Smooth muscle cell of bladder (primary cell): ENCODE results near the gene RNF214. TPM values are rescaled to one million over a fixed set of nuclear protein-coding genes. Genes with fewer than 3 reads are reported as not detected.

Experiments
- total RNA-seq: library from RNA; depleted of rRNA; stranded (reverse); fragments of >200 nt; gene quantifications from 2 replicates; pipeline ENCODE4 v1.2.3, GENCODE V29; 2014

RNF214 gene
- total RNA-seq: 6.7 and 7.9 TPM in 2 replicates

GRCh38 chr11:117232092-117232878, at the start of gene RNF214:
Gene RNF214 (plus strand): TSS chr11:117232671. CDS start chr11:117234273, 1,602 bp downstream.

GRCh38 chr11:117199053-117199915, 33.2 kb upstream of the RNF214 start, which contains the start of gene TAGLN:
Gene TAGLN (plus strand): TSS chr11:117199370. CDS start chr11:117203014, 3,644 bp downstream.

GRCh38 chr11:117231842-117232091, 704 bp upstream of the RNF214 start, which contains the start of gene PCSK7:
Gene PCSK7 (minus strand): TSS chr11:117232073. CDS start chr11:117229844, 2,229 bp downstream.

GRCh38 chr11:117290809-117291396, 58.4 kb downstream of the RNF214 start, which contains the start of gene BACE1-AS:
Gene BACE1-AS (plus strand): TSS chr11:117291346.

DNA sequence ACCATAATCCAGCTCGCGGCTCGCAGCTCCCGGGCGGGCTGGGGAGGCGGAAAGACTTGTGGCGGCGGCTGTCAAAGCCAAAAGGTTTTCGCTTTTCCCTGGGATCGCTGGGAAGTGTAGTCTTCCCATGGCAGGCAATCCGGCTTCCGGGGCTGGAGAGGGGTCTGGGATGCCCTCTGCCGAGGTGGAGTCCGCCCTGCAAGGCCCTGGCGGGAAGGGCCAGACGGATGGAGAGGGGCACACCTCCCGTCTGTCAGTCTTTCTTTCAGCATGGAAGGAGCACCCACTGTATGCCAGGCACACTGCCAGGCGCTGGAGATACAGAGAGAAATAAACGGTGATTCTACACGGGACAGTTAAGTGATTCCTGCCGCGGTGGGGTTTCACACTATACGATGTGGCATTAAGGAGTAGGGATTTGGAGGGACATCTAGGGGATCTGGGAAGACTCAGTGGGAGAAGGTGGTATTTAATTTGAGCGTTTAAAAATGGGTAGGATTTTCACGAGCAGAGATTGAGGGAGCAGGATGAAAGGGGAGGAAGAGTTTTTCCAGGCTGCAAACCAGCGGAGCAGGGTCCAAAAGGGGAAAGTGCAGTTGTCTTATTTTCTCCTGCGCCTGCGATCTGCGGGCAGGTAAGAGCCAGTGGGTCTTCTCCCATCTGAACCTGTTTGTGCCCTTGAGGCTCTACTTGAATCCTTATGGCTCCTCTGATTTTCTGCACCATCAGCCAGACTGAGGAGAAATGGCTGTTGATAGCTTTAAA, 83.9 kb downstream of the RNF214 start, which contains the start of gene BACE1:
BACE1 (minus strand) TSS at position 60 of the 765 bp plus-strand sequence. CDS start 461 bp downstream, outside the sequence.

DNA sequence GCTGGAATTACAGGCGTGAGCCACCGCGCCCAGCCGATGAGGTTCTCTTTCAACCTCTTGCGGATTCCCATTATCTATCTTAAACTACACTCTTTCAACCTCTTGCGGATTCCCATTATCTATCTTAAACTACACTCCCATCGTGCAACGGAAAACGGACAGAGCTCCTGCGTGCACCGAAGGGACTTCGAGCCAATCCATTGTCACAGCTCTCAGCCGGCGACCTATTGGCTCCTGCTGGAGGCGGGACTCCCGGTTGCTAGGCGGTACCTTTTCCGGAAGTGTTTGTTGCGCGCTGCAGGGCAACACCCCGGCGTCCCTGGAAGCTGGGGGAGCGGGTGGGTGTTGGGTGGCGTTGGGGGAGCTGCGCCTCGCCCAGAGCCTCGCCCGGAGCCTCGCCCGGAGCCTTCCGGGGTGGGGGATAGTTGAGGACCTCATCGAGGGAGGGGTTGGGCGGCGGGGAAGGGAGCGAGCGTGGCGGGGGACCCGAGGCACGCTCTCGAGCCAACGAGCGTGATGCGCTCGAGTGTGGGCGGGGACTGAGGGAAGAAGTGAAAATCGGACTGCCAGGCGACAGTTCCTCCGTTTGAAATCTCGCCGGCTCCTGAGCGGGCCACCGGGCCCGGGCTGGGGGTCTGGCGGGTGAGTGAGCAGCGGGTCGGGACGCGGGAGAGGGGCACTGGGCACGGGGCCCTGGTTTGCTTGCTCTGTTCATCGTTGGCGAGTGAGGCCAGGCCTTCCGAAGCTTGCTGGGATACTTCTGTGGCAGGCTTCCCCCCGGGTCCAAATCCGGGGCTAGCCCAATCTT, 95.3 kb downstream of the RNF214 start, which contains the start of gene CEP164:
CEP164 (plus strand) TSS at position 288 of the 808 bp plus-strand sequence. CDS start 10,733 bp downstream, outside the sequence.

Other genes starting within 250 kb of the RNF214 start
- 9.0 and 13.2 TPM in 2 replicates for gene SIK3, start 134.2 kb upstream of the RNF214 start, total RNA-seq
- 111 and 136 TPM in 2 replicates for gene PAFAH1B2, start 88.4 kb upstream of the RNF214 start, total RNA-seq
- gene SIDT2, start 53.9 kb upstream of the RNF214 start, total RNA-seq: 21.3 and 25.2 TPM in 2 replicates
- 275 and 541 TPM in 2 replicates for gene TAGLN, start 33.3 kb upstream of the RNF214 start, total RNA-seq
- gene PCSK7, start 598 bp upstream of the RNF214 start, total RNA-seq: 30.7 and 41.4 TPM in 2 replicates
- gene BACE1-AS, start 58.7 kb downstream of the RNF214 start, total RNA-seq: 1.6 and 1.9 TPM in 2 replicates
- gene BACE1, start 83.6 kb downstream of the RNF214 start, total RNA-seq: 18.1 and 24.4 TPM in 2 replicates
- gene CEP164, start 95.2 kb downstream of the RNF214 start, total RNA-seq: 26.2 and 27.4 TPM in 2 replicates